Chondrocyte (in vitro differentiated cells): ENCODE data around the gene GOLGA1. TPM values are rescaled to one million over a fixed set of nuclear protein-coding genes. Genes with fewer than 3 reads are reported as not detected.

ENCODE experiments used
- DNase-seq: peaks from one replicate; pipeline ENCODE4 v3.0.0; 2021; ENCODE audit warnings: mixed read lengths, low spot score
- H3K27ac Mint-ChIP-seq: one replicate; pipeline ENCODE4 v1.8.0; 2021; ENCODE audit warnings: mild to moderate bottlenecking, moderate library complexity, mixed read lengths; ENCODE audit not compliant: unreplicated experiment
- H3K27me3 Mint-ChIP-seq: 2 replicates; pipeline ENCODE4 v1.8.0; 2021; ENCODE audit warnings: low read depth, mixed read lengths
- H3K36me3 Mint-ChIP-seq: 2 replicates; pipeline ENCODE4 v1.8.0; 2021; ENCODE audit warnings: low read depth, mixed read lengths
- H3K4me1 Mint-ChIP-seq: 2 replicates; pipeline ENCODE4 v1.8.0; 2021; ENCODE audit warnings: low read depth, mild to moderate bottlenecking, mixed read lengths
- H3K4me3 Mint-ChIP-seq: one replicate; pipeline ENCODE4 v1.8.0; 2021; ENCODE audit warnings: mild to moderate bottlenecking, moderate library complexity, mixed read lengths; ENCODE audit not compliant: unreplicated experiment
- H3K9me3 Mint-ChIP-seq: 2 replicates; pipeline ENCODE4 v1.8.0; 2021; ENCODE audit warnings: low read depth, mixed read lengths
- CTCF ChIP-seq: fragments of 200-600 bp; sonication (generic); IDR thresholded peaks from 2 replicates; pipeline ENCODE4 v1.5.0; 2021; ENCODE audit warnings: antibody characterized with exemption, mild to moderate bottlenecking, moderate library complexity
- total RNA-seq: library from RNA; stranded (reverse); gene quantifications from 3 replicates; pipeline ENCODE4 v1.2.1, GENCODE V29; 2021

GOLGA1 gene
- total RNA-seq, 1 donor from 2014 or later, result 25.0 TPM

- TF ChIP-seq CTCF, result no peak
- Mint-ChIP-seq H3K4me1 (peaks cover 36% of the 10 kb centered on the region), H3K9me3 (no peaks in the 10 kb centered on the region), H3K27me3 (no peaks in the 10 kb centered on the region), H3K36me3 (no peaks in the 10 kb centered on the region), H3K27ac (peak overlapping the region; percentile 93), H3K4me3 (no peak overlapping the region)
- no peak for DNase-seq
These were observed 105.8 kb downstream of the GOLGA1 start for GRCh38 chr9:124835026-124835557.

- H3K36me3 Mint-ChIP-seq, result no peaks in the 10 kb centered on the region
- DNase-seq, result no peak
- H3K4me1 Mint-ChIP-seq, result peaks cover 34% of the 10 kb centered on the region
- H3K27me3 Mint-ChIP-seq, result no peaks in the 10 kb centered on the region
- no peak for TF ChIP-seq CTCF
- no peak overlapping the region for H3K4me3 Mint-ChIP-seq
- H3K9me3 Mint-ChIP-seq, result no peaks in the 10 kb centered on the region
- H3K27ac Mint-ChIP-seq, result peak overlapping the region; percentile 93
These were observed 106.3 kb downstream of the GOLGA1 start for GRCh38 chr9:124834591-124834990.

- Mint-ChIP-seq H3K4me3 (no peak overlapping the region), H3K4me1 (peaks cover 38% of the 10 kb centered on the region), H3K27ac (peak overlapping the region; percentile 74), H3K27me3 (no peaks in the 10 kb centered on the region), H3K36me3 (no peaks in the 10 kb centered on the region), H3K9me3 (no peaks in the 10 kb centered on the region)
- TF ChIP-seq CTCF, result no peak
- no peak for DNase-seq
These were observed 109.1 kb downstream of the GOLGA1 start for GRCh38 chr9:124831642-124832364.

GRCh38 chr9:124830593-124830992, 110.3 kb downstream of the GOLGA1 start:
- Mint-ChIP-seq H3K4me3 (no peak overlapping the region), H3K4me1 (peaks cover 34% of the 10 kb centered on the region), H3K27ac (no peak overlapping the region), H3K36me3 (peaks cover 2% of the 10 kb centered on the region), H3K27me3 (no peaks in the 10 kb centered on the region), H3K9me3 (peaks cover 4% of the 10 kb centered on the region)
- no peak for TF ChIP-seq CTCF
- DNase-seq, result no peak

GRCh38 chr9:124829334-124829669, 111.6 kb downstream of the GOLGA1 start:
- Mint-ChIP-seq H3K36me3 (peaks cover 2% of the 10 kb centered on the region), H3K4me1 (peaks cover 21% of the 10 kb centered on the region), H3K27ac (no peak overlapping the region), H3K4me3 (no peak overlapping the region), H3K27me3 (no peaks in the 10 kb centered on the region), H3K9me3 (peaks cover 6% of the 10 kb centered on the region)
- DNase-seq, result no peak
- no peak for TF ChIP-seq CTCF
